Measurements from ENCODE around the gene CRELD2.

- TF ChIP-seq REST (IDR thresholded peaks at IDR 0.05; ENCODE audit: borderline replicate concordance in 1 of 2, low read depth in 1 of 2, low read length in 2 of 2) (no peak), EHMT2 (IDR thresholded peaks at IDR 0.05; ENCODE audit: borderline replicate concordance, low read depth, low read length) (no peak), ADNP (CRISPR knock-in tag; IDR thresholded peaks at IDR 0.05) (no peak)
These were observed 18.7 kb downstream of the CRELD2 start for GRCh38 chr22:49936973-49937757.

Measured in HepG2 (cell line).